Upper lobe of left lung (tissue), 4 donors: ENCODE data around the gene GUCY1B1.

Experiments used
- CTCF ChIP-seq, 6 experiments: fragments of 450-650 bp in 4 of 6; fragments of 200-600 bp in 2 of 6; sonication (generic) in 2 of 6; IDR thresholded peaks; one replicate each; pipeline ENCODE4 v1.5.1; 2016 to 2019; ENCODE audit warnings: antibody characterized with exemption in 6 of 6
- EP300 ChIP-seq, 4 donors: sonication (generic); formaldehyde crosslinking; IDR thresholded peaks; one replicate each; pipeline ENCODE4 v1.5.1; 2017; ENCODE audit warnings: antibody characterized with exemption in 4 of 4, control low read depth in 2 of 4
- POLR2A ChIP-seq, 4 donors: fragments of 450-650 bp; IDR thresholded peaks; one replicate each; pipeline ENCODE4 v1.5.1; 2016 to 2017; ENCODE audit warnings: antibody characterized with exemption in 4 of 4, mild to moderate bottlenecking in 2 of 4
- POLR2AphosphoS5 ChIP-seq, 2 donors: sonication (generic); formaldehyde crosslinking; IDR thresholded peaks; one replicate each; pipeline ENCODE4 v1.5.1; 2017; ENCODE audit warnings: antibody characterized with exemption in 2 of 2

- TF ChIP-seq CTCF (IDR thresholded peaks at IDR 0.05) (no peak), POLR2A (IDR thresholded peaks at IDR 0.05) (no peak), EP300 (IDR thresholded peaks at IDR 0.05) (no peak), POLR2AphosphoS5 (IDR thresholded peaks at IDR 0.05) (no peak)
These were observed 1.0 kb upstream of the GUCY1B1 start for GRCh38 chr4:155757745-155758265.
